H9 (cell line): Measurements from ENCODE around the gene FSTL1. TPM values are rescaled to one million over a fixed set of nuclear protein-coding genes. Genes with fewer than 3 reads are reported as not detected.

Experiments
- DNase-seq: peaks from one replicate; pipeline ENCODE4 v3.0.0-alpha.2; 2017
- H2AFZ ChIP-seq: one replicate; pipeline ENCODE4 v1.6.1; 2013; ENCODE audit warnings: mild to moderate bottlenecking, low read length, control low read depth, moderate library complexity
- H2AK5ac ChIP-seq: 2 replicates; pipeline ENCODE4 v1.6.1; 2013; ENCODE audit warnings: low read length, control low read depth, mixed read lengths; ENCODE audit not compliant: insufficient read length
- H2BK120ac ChIP-seq: one replicate; pipeline ENCODE4 v1.6.1; 2013; ENCODE audit warnings: low read depth, mild to moderate bottlenecking, low read length, control low read depth, inconsistent platforms; ENCODE audit not compliant: poor library complexity, severe bottlenecking
- H2BK12ac ChIP-seq: 2 replicates; pipeline ENCODE4 v1.6.1; 2013; ENCODE audit warnings: low read length, control low read depth, mixed read lengths, low read depth; ENCODE audit not compliant: insufficient read length
- H2BK15ac ChIP-seq: 2 replicates; pipeline ENCODE4 v1.6.1; 2013; ENCODE audit warnings: low read depth, low read length, control low read depth
- H2BK20ac ChIP-seq: one replicate; pipeline ENCODE4 v1.6.1; 2013; ENCODE audit warnings: low read depth, mild to moderate bottlenecking, low read length, control low read depth, inconsistent platforms; ENCODE audit not compliant: poor library complexity, severe bottlenecking
- H2BK5ac ChIP-seq: 2 replicates; pipeline ENCODE4 v1.6.1; 2013; ENCODE audit warnings: low read length, control low read depth, mixed read lengths; ENCODE audit not compliant: insufficient read length
- H3K14ac ChIP-seq: 2 replicates; pipeline ENCODE4 v1.6.1; 2013; ENCODE audit warnings: low read length, control low read depth; ENCODE audit not compliant: insufficient read depth
- H3K18ac ChIP-seq: 2 replicates; pipeline ENCODE4 v1.6.1; 2013; ENCODE audit warnings: low read depth, mild to moderate bottlenecking, mixed read lengths, low read length, control low read depth; ENCODE audit not compliant: insufficient read length
- H3K23ac ChIP-seq: 2 replicates; pipeline ENCODE4 v1.6.1; 2013; ENCODE audit warnings: low read length, control low read depth, mixed read lengths, low read depth; ENCODE audit not compliant: insufficient read length
- H3K23me2 ChIP-seq: 2 replicates; pipeline ENCODE4 v1.6.1; 2013; ENCODE audit warnings: low read depth, mild to moderate bottlenecking, mixed read lengths, low read length, control low read depth; ENCODE audit not compliant: insufficient read length, poor library complexity, severe bottlenecking
- H3K27ac ChIP-seq: 2 replicates; pipeline ENCODE4 v1.5.1; 2013; ENCODE audit warnings: low read length, control low read depth, mixed read lengths, low read depth; ENCODE audit not compliant: insufficient read length
- H3K27me3 ChIP-seq: 2 replicates; pipeline ENCODE4 v1.6.1; 2013; ENCODE audit warnings: low read length, control low read depth, inconsistent platforms; ENCODE audit not compliant: insufficient read depth
- H3K4ac ChIP-seq: 2 replicates; pipeline ENCODE4 v1.6.1; 2013; ENCODE audit warnings: low read depth, mild to moderate bottlenecking, control low read depth, inconsistent platforms, low read length, moderate library complexity
- H3K4me1 ChIP-seq: 2 replicates; pipeline ENCODE4 v1.6.1; 2013; ENCODE audit warnings: low read length, control low read depth, inconsistent platforms; ENCODE audit not compliant: insufficient read depth
- H3K4me2 ChIP-seq: 2 replicates; pipeline ENCODE4 v1.6.1; 2013; ENCODE audit warnings: low read length, control low read depth, mixed read lengths; ENCODE audit not compliant: insufficient read length, insufficient read depth
- H3K56ac ChIP-seq: 2 replicates; pipeline ENCODE4 v1.6.1; 2013; ENCODE audit warnings: low read depth, mild to moderate bottlenecking, mixed read lengths, low read length, control low read depth; ENCODE audit not compliant: insufficient read length
- H3K79me1 ChIP-seq: 2 replicates; pipeline ENCODE4 v1.6.1; 2013; ENCODE audit warnings: low read depth, mild to moderate bottlenecking, moderate library complexity, low read length, control low read depth, inconsistent platforms; ENCODE audit not compliant: insufficient read depth, poor library complexity, severe bottlenecking
- H3K79me2 ChIP-seq: 2 replicates; pipeline ENCODE4 v1.6.1; 2013; ENCODE audit warnings: low read length, control low read depth, inconsistent platforms; ENCODE audit not compliant: insufficient read depth
- H3K9ac ChIP-seq: 2 replicates; pipeline ENCODE4 v1.6.1; 2013; ENCODE audit warnings: low read length, control low read depth, mixed read lengths; ENCODE audit not compliant: insufficient read length; ENCODE audit errors: extremely low read depth
- H3K9me3 ChIP-seq: one replicate; pipeline ENCODE4 v1.6.1; 2013; ENCODE audit warnings: low read depth, low read length, inconsistent platforms; ENCODE audit not compliant: control insufficient read depth
- H3T11ph ChIP-seq: one replicate; pipeline ENCODE4 v1.6.1; 2013; ENCODE audit warnings: mild to moderate bottlenecking, low read length, control low read depth, inconsistent platforms
- H4K20me1 ChIP-seq: one replicate; pipeline ENCODE4 v1.6.1; 2013; ENCODE audit not compliant: control insufficient read depth, insufficient read length, insufficient read depth
- H4K5ac ChIP-seq: 2 replicates; pipeline ENCODE4 v1.6.1; 2013; ENCODE audit warnings: low read depth, mild to moderate bottlenecking, mixed read lengths, low read length, control low read depth; ENCODE audit not compliant: insufficient read length
- H4K8ac ChIP-seq: replicated peaks from 2 replicates; pipeline ENCODE4 v1.6.1; 2013; ENCODE audit warnings: low read length, control low read depth, mixed read lengths, low read depth; ENCODE audit not compliant: insufficient read length
- H4K91ac ChIP-seq: 2 replicates; pipeline ENCODE4 v1.6.1; 2013; ENCODE audit warnings: low read depth, mild to moderate bottlenecking, moderate library complexity, mixed read lengths, low read length, control low read depth; ENCODE audit not compliant: insufficient read length
- H3K27ac Mint-ChIP-seq, 3 experiments: 2 replicates in 2 of 3; 3 replicates in 1 of 3; pipeline ENCODE4 v1.8.0; 2020 to 2021; ENCODE audit warnings: mixed read lengths in 3 of 3, mild to moderate bottlenecking in 1 of 3, moderate library complexity in 1 of 3
- H3K27me3 Mint-ChIP-seq: 2 replicates; pipeline ENCODE4 v1.8.0; 2021; ENCODE audit warnings: low read depth, mild to moderate bottlenecking, moderate library complexity, mixed read lengths
- H3K36me3 Mint-ChIP-seq, 3 experiments: 2 replicates in 2 of 3; 3 replicates in 1 of 3; pipeline ENCODE4 v1.8.0; 2020 to 2021; ENCODE audit warnings: low read depth in 3 of 3, mixed read lengths in 3 of 3; ENCODE audit not compliant: insufficient read depth in 1 of 3
- H3K4me1 Mint-ChIP-seq, 2 experiments: 2 replicates each; pipeline ENCODE4 v1.8.0; 2020; ENCODE audit warnings: mixed read lengths in 2 of 2
- H3K4me3 Mint-ChIP-seq, 2 experiments: 2 replicates in 1 of 2; 3 replicates in 1 of 2; pipeline ENCODE4 v1.8.0; 2020 to 2021; ENCODE audit warnings: mild to moderate bottlenecking in 2 of 2, mixed read lengths in 2 of 2, moderate library complexity in 1 of 2
- H3K9me3 Mint-ChIP-seq, 2 experiments: 2 replicates in 1 of 2; 3 replicates in 1 of 2; pipeline ENCODE4 v1.8.0; 2020; ENCODE audit warnings: mild to moderate bottlenecking in 2 of 2, mixed read lengths in 2 of 2, moderate library complexity in 1 of 2
- WGBS: extraction: QIAGEN DNeasy Blood & Tissue Kit; methylation state at CpG from one replicate; pipeline ENCODE4 v1.1.7; 2013; ENCODE audit warnings: missing lambda C conversion rate, low lambda C conversion rate, mixed read lengths; ENCODE audit not compliant: insufficient read length; ENCODE audit errors: extremely low coverage; 5-methylcytosine and 5-hydroxymethylcytosine counted together
- total RNA-seq: library from RNA; stranded (reverse); gene quantifications from 2 replicates; pipeline ENCODE4 v1.2.1, GENCODE V29; 2021
- TF ChIP-seq, protein P1 (sequence below): fragments of 200-600 bp; sonication (generic); conservative IDR thresholded peaks from 3 replicates; pipeline ENCODE4 v1.8.0; 2021; ENCODE audit warnings: antibody characterized with exemption, mild to moderate bottlenecking

Gene FSTL1
- total RNA-seq, 1 experiment from 2014 or later: 326 TPM

DNA sequence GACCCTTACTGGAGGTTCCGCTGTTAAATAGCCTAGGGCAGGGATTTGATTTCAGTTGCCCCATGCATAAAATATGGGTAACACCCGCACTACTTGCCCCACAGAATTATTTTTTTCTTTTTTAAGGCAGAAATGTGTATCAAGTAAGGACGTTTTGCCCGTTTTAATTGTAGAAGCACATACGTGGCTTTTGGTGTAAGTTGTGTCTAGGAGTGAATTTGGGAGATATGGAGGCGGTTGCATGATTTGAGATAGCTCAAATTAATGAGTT lies 101.0 kb downstream of the FSTL1 start:
- Histone ChIP-seq H2AK5ac (no peak overlapping the region), H2BK20ac (no peak overlapping the region), H4K20me1 (no peaks in the 10 kb centered on the region), H3K79me2 (no peaks in the 10 kb centered on the region; the same call in 1 of the 2 replicates), H3K27me3 (no peaks in the 10 kb centered on the region), H3K9ac (peak overlapping the region; percentile 5), H2BK5ac (no peak overlapping the region), H3K4ac (no peak overlapping the region), H2BK12ac (no peak overlapping the region), H2AFZ (peak overlapping the region; percentile 67), H4K5ac (no peak overlapping the region), H3K23ac (no peak overlapping the region), H4K91ac (no peak overlapping the region), H2BK15ac (no peak overlapping the region), H2BK120ac (no peak overlapping the region), H3K4me2 (peak overlapping the region; percentile 97), H3K23me2 (peaks cover 12% of the 10 kb centered on the region), H3K79me1 (no peaks in the 10 kb centered on the region), H3K27ac (no peak overlapping the region), H3K18ac (no peak overlapping the region), H3K56ac (no peak overlapping the region), H3K4me1 (peaks cover 4% of the 10 kb centered on the region; the same call in 1 of the 2 replicates), H3K14ac (no peak overlapping the region; the same call in 1 of the 2 replicates), H3T11ph (no peak overlapping the region), H3K9me3 (no peaks in the 10 kb centered on the region), H4K8ac (no peak overlapping the region)
- peaks cover 17 to 18% of the 10 kb centered on the region in 2 experiments for H3K4me1 Mint-ChIP-seq
- peak overlapping the region; percentile 82 to 91 for H3K4me3 Mint-ChIP-seq
- H3K27ac Mint-ChIP-seq: peak overlapping the region in 1 of 3 experiments; percentile 92; a peak in 1 of 7 replicates
- H3K27me3 Mint-ChIP-seq: peaks cover 5% of the 10 kb centered on the region
- TF ChIP-seq, protein P1, sequence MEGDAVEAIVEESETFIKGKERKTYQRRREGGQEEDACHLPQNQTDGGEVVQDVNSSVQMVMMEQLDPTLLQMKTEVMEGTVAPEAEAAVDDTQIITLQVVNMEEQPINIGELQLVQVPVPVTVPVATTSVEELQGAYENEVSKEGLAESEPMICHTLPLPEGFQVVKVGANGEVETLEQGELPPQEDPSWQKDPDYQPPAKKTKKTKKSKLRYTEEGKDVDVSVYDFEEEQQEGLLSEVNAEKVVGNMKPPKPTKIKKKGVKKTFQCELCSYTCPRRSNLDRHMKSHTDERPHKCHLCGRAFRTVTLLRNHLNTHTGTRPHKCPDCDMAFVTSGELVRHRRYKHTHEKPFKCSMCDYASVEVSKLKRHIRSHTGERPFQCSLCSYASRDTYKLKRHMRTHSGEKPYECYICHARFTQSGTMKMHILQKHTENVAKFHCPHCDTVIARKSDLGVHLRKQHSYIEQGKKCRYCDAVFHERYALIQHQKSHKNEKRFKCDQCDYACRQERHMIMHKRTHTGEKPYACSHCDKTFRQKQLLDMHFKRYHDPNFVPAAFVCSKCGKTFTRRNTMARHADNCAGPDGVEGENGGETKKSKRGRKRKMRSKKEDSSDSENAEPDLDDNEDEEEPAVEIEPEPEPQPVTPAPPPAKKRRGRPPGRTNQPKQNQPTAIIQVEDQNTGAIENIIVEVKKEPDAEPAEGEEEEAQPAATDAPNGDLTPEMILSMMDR: no peak
- no peak for DNase-seq
- no CpG with 5 or more reads among the region's 6 CpGs for WGBS
- peaks cover 0 to 6% (median 3%) of the 10 kb centered on the region in 3 experiments; a peak in 5 of 7 replicates for H3K36me3 Mint-ChIP-seq
- H3K9me3 Mint-ChIP-seq: no peaks in the 10 kb centered on the region
